Activated naive CD8-positive, alpha-beta T cell treated with anti-CD3 and anti-CD28 coated beads, Interleukin-2, amount 50 U/mL, for 16 hours (primary cell): ENCODE results near the gene ARFGEF2.
"Not testable (repeated sequence)": the region's sequence is repeated elsewhere in the genome, so short reads cannot be mapped to it uniquely, and the experiment has no call there.

Experiments used
- DNase-seq: peaks from one replicate; pipeline ENCODE4 v3.0.0-alpha.2; 2020; ENCODE audit warnings: low read depth, low spot score

The ARFGEF2 gene

GRCh38 chr20:48928832-48929725 is 7.6 kb downstream of the ARFGEF2 start:
- no peak for DNase-seq

GRCh38 chr20:48930035-48930434 is 8.5 kb downstream of the ARFGEF2 start:
- no peak for DNase-seq

- DNase-seq: no peak
These were observed 9.4 kb downstream of the ARFGEF2 start for GRCh38 chr20:48930878-48931277.

GRCh38 chr20:48931527-48932374 is 10.2 kb downstream of the ARFGEF2 start:
- no peak for DNase-seq

GRCh38 chr20:48932375-48932941 is 10.9 kb downstream of the ARFGEF2 start:
- DNase-seq: no peak

- no peak for DNase-seq
These were observed 11.7 kb downstream of the ARFGEF2 start for GRCh38 chr20:48933017-48933766.

GRCh38 chr20:48934273-48934877 is 12.9 kb downstream of the ARFGEF2 start:
- not testable (repeated sequence) for DNase-seq

- DNase-seq: not testable (repeated sequence)
These were observed 13.5 kb downstream of the ARFGEF2 start for GRCh38 chr20:48934966-48935365.

- DNase-seq: not testable (repeated sequence)
These were observed 14.7 kb downstream of the ARFGEF2 start for GRCh38 chr20:48936178-48936577.

GRCh38 chr20:48937674-48938073 is 16.2 kb downstream of the ARFGEF2 start:
- DNase-seq: no peak

- no peak for DNase-seq
These were observed 17.2 kb downstream of the ARFGEF2 start for GRCh38 chr20:48938670-48939069.

GRCh38 chr20:48940170-48940569 is 18.7 kb downstream of the ARFGEF2 start:
- DNase-seq: no peak

- no peak for DNase-seq
These were observed 20.0 kb downstream of the ARFGEF2 start for GRCh38 chr20:48941467-48941866.

GRCh38 chr20:48942730-48943129 is 21.2 kb downstream of the ARFGEF2 start:
- no peak for DNase-seq

- no peak for DNase-seq
These were observed 23.3 kb downstream of the ARFGEF2 start for GRCh38 chr20:48944663-48945297.

GRCh38 chr20:48945840-48946514 is 24.5 kb downstream of the ARFGEF2 start:
- no peak for DNase-seq

GRCh38 chr20:48948612-48949011 is 27.1 kb downstream of the ARFGEF2 start:
- no peak for DNase-seq

- no peak for DNase-seq
These were observed 28.0 kb downstream of the ARFGEF2 start for GRCh38 chr20:48949304-48950170.

GRCh38 chr20:48951041-48951440 is 29.5 kb downstream of the ARFGEF2 start:
- DNase-seq: no peak
